GM18526 (cell line): ENCODE measurements around the gene SLC35F4.

Source experiments
- POLR2A ChIP-seq: IDR thresholded peaks from 3 replicates; pipeline ENCODE4 v1.6.1; 2011; ENCODE audit not compliant: insufficient read length; ENCODE audit errors: extremely low read depth

SLC35F4 gene

GRCh38 chr14:57641776-57642175 lies 224.1 kb downstream of the SLC35F4 start:
- TF ChIP-seq POLR2A: no peak

GRCh38 chr14:57640036-57640435 lies 225.9 kb downstream of the SLC35F4 start:
- no peak for TF ChIP-seq POLR2A

GRCh38 chr14:57637901-57638300 lies 228.0 kb downstream of the SLC35F4 start:
- no peak for TF ChIP-seq POLR2A

- TF ChIP-seq POLR2A: no peak
Measured at GRCh38 chr14:57634335-57634734, 231.6 kb downstream of the SLC35F4 start.

- TF ChIP-seq POLR2A: no peak
Measured at GRCh38 chr14:57632649-57633048, 233.2 kb downstream of the SLC35F4 start.

- TF ChIP-seq POLR2A: no peak
Measured at GRCh38 chr14:57617510-57617909, 248.4 kb downstream of the SLC35F4 start.

- no peak for TF ChIP-seq POLR2A
Measured at GRCh38 chr14:57612946-57613345, 252.9 kb downstream of the SLC35F4 start.

- TF ChIP-seq POLR2A: no peak
Measured at GRCh38 chr14:57611555-57612075, 254.3 kb downstream of the SLC35F4 start.

- TF ChIP-seq POLR2A: no peak
Measured at GRCh38 chr14:57610631-57611030, 255.3 kb downstream of the SLC35F4 start.

GRCh38 chr14:57609192-57610075 lies 256.5 kb downstream of the SLC35F4 start:
- TF ChIP-seq POLR2A: no peak

- no peak for TF ChIP-seq POLR2A
Measured at GRCh38 chr14:57607086-57607485, 258.8 kb downstream of the SLC35F4 start.

GRCh38 chr14:57583396-57583795 lies 282.5 kb downstream of the SLC35F4 start:
- no peak for TF ChIP-seq POLR2A

- TF ChIP-seq POLR2A: no peak
Measured at GRCh38 chr14:57582746-57583145, 283.1 kb downstream of the SLC35F4 start.

GRCh38 chr14:57578801-57579200 lies 287.1 kb downstream of the SLC35F4 start:
- TF ChIP-seq POLR2A: no peak

GRCh38 chr14:57576498-57576897 lies 289.4 kb downstream of the SLC35F4 start:
- TF ChIP-seq POLR2A: no peak

- no peak for TF ChIP-seq POLR2A
Measured at GRCh38 chr14:57575482-57575881, 290.4 kb downstream of the SLC35F4 start.
